Measurements from ENCODE around the gene MTG2.

- TF ChIP-seq EZH2phosphoT487 (IDR thresholded peaks at IDR 0.05; ENCODE audit: low read length) = no peak
- TF ChIP-seq CTCF (IDR thresholded peaks at IDR 0.05; ENCODE audit: low read length) = no peak
Observed at GRCh38 chr20:62174870-62175624, 7.8 kb upstream of the MTG2 start.

Data from MM.1S (cell line).